ENCODE data around the gene STARD13. TPM values are rescaled to one million over a fixed set of nuclear protein-coding genes. Genes with fewer than 3 reads are reported as not detected.

The STARD13 gene
- total RNA-seq, 2 experiments from 2014 or later, result 0.30 to 0.31 TPM

GRCh38 chr13:33299626-33300025 is 14.1 kb upstream of the STARD13 start:
- DNase-seq, result no peak
- Mint-ChIP-seq H3K4me1 (ENCODE audit: low read depth) (no peaks in the 10 kb centered on the region), H3K9me3 (no peaks in the 10 kb centered on the region), H3K36me3 (ENCODE audit: low read depth) (no peaks in the 10 kb centered on the region), H3K27ac (no peak overlapping the region), H3K4me3 (no peak overlapping the region), H3K27me3 (ENCODE audit: low read depth) (peaks cover 17% of the 10 kb centered on the region)
- intact Hi-C loops (cut with micrococcal nuclease), result no loop called here
- CTCF ChIA-PET, result interaction anchor here (1.6 kb wide), 1 partner anchor 15 kb away, joined by 3 read pairs; no protein-coding TSS in a partner anchor

GRCh38 chr13:33296793-33297425 is 11.4 kb upstream of the STARD13 start:
- peaks cover 15% of the 10 kb centered on the region for H3K27me3 Mint-ChIP-seq (ENCODE audit: low read depth)
- H3K27ac Mint-ChIP-seq, result no peak overlapping the region
- H3K9me3 Mint-ChIP-seq, result no peaks in the 10 kb centered on the region
- H3K4me1 Mint-ChIP-seq (ENCODE audit: low read depth), result peaks cover 2% of the 10 kb centered on the region
- no peaks in the 10 kb centered on the region for H3K36me3 Mint-ChIP-seq (ENCODE audit: low read depth)
- H3K4me3 Mint-ChIP-seq, result no peak overlapping the region
- CTCF ChIA-PET, result no interaction called here
- intact Hi-C loops (cut with micrococcal nuclease), result no loop called here
- DNase-seq, result no peak

- Mint-ChIP-seq H3K9me3 (no peaks in the 10 kb centered on the region), H3K36me3 (ENCODE audit: low read depth) (no peaks in the 10 kb centered on the region), H3K27ac (no peak overlapping the region), H3K4me1 (ENCODE audit: low read depth) (peaks cover 2% of the 10 kb centered on the region), H3K4me3 (no peak overlapping the region), H3K27me3 (ENCODE audit: low read depth) (peaks cover 28% of the 10 kb centered on the region)
- CTCF ChIA-PET, result no interaction called here
- intact Hi-C loops (cut with micrococcal nuclease), result no loop called here
- no peak for DNase-seq
Measured at GRCh38 chr13:33292712-33293111, 7.2 kb upstream of the STARD13 start.

DNA sequence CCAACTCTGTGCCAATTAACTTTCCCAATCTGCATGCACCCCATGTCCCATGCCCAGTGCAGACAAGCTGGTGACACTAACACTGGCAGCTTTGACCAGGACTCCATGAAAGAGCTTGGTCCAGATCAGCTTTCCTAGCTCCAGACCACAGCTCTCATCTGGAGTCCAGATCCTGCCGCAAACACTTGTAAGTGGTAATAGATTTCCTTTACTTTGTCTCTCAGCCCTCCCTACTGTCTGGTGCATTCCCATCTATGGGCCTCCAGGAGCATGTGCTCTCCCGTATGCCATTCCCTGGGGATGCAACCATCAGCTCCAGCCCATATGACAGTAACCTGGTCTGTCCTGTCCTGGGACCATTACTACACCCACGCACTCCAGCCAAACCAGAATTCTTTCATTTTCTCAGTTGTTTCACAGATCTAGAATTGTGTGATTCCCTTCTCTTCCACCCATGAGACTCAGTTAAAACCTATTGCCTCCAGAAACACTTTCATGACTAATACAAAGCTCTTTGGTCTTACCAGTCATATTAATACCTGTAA is 4.9 kb upstream of the STARD13 start:
- Mint-ChIP-seq H3K4me3 (no peak overlapping the region), H3K4me1 (ENCODE audit: low read depth) (peaks cover 9% of the 10 kb centered on the region), H3K36me3 (ENCODE audit: low read depth) (no peaks in the 10 kb centered on the region), H3K27ac (no peak overlapping the region), H3K9me3 (no peaks in the 10 kb centered on the region), H3K27me3 (ENCODE audit: low read depth) (peaks cover 37% of the 10 kb centered on the region)
- CTCF ChIA-PET, result no interaction called here
- intact Hi-C loops (cut with micrococcal nuclease), result no loop called here
- DNase-seq, result no peak

- Mint-ChIP-seq H3K4me3 (no peak overlapping the region), H3K36me3 (ENCODE audit: low read depth) (no peaks in the 10 kb centered on the region), H3K27ac (no peak overlapping the region), H3K27me3 (ENCODE audit: low read depth) (peaks cover 42% of the 10 kb centered on the region), H3K9me3 (no peaks in the 10 kb centered on the region), H3K4me1 (ENCODE audit: low read depth) (peaks cover 14% of the 10 kb centered on the region)
- CTCF ChIA-PET, result no interaction called here
- intact Hi-C loops (cut with micrococcal nuclease), result no loop called here
- no peak for DNase-seq
Measured at GRCh38 chr13:33289966-33290365, 4.4 kb upstream of the STARD13 start.

GRCh38 chr13:33287142-33287882 is 1.8 kb upstream of the STARD13 start:
- Mint-ChIP-seq H3K27ac (no peak overlapping the region), H3K36me3 (ENCODE audit: low read depth) (no peaks in the 10 kb centered on the region), H3K9me3 (no peaks in the 10 kb centered on the region), H3K4me1 (ENCODE audit: low read depth) (peaks cover 14% of the 10 kb centered on the region), H3K4me3 (no peak overlapping the region), H3K27me3 (ENCODE audit: low read depth) (peaks cover 48% of the 10 kb centered on the region)
- CTCF ChIA-PET, result no interaction called here
- no peak for DNase-seq
- intact Hi-C loops (cut with micrococcal nuclease), result no loop called here

DNA sequence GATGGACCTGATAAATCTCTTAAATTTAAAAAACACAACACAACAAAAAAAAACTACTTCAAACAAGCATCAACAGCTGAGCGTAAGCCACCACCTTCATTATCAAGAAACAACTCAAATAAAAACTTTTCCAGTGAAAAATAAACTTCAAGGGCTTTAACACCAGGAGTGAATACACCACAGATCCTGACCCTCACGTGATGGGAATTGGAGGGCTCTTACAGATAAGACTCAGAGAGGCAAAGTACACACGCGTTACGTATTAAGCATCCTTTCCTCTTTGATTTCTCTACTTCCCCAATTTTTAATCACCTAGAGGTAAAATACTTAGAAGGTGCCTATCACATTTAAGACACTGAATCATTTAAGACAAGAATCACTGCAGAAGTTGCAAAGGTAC is 573 bp upstream of the STARD13 start:
- DNase-seq, result no peak
- no peaks in the 10 kb centered on the region for H3K9me3 Mint-ChIP-seq
- H3K36me3 Mint-ChIP-seq (ENCODE audit: low read depth), result no peaks in the 10 kb centered on the region
- no peak overlapping the region for H3K27ac Mint-ChIP-seq
- H3K4me3 Mint-ChIP-seq, result peak overlapping the region; percentile 73
- H3K27me3 Mint-ChIP-seq (ENCODE audit: low read depth), result peaks cover 55% of the 10 kb centered on the region
- peaks cover 14% of the 10 kb centered on the region for H3K4me1 Mint-ChIP-seq (ENCODE audit: low read depth)
- CTCF ChIA-PET, result no interaction called here
- intact Hi-C loops (cut with micrococcal nuclease), result no loop called here

DNA sequence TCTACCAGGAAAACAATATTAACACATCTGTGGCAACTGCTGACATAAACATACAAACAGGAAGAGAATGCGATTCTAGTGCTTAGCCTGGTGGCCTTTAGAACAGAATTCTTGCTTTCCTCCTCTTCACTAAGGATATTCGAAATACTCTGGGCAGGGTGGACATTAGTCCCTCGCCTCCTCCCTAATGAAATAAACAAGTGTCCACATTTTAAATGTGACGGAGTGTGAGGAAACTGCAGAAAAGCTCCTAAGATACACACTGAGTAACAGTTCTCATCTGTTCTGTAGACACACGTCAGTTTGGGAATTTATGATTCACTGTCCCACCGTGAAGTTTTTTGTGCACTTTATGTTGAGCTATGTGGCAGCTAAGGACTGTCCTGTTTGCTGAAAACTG is 639 bp downstream of the STARD13 start:
- H3K4me1 Mint-ChIP-seq (ENCODE audit: low read depth), result peaks cover 14% of the 10 kb centered on the region
- no peak overlapping the region for H3K27ac Mint-ChIP-seq
- peak overlapping the region; percentile 73 for H3K4me3 Mint-ChIP-seq
- peaks cover 50% of the 10 kb centered on the region for H3K27me3 Mint-ChIP-seq (ENCODE audit: low read depth)
- intact Hi-C loops (cut with micrococcal nuclease), result loop anchor here (1.0 kb wide), 1 partner anchor 257 kb away; no protein-coding TSS in a partner anchor
- DNase-seq, result no peak
- CTCF ChIA-PET, result interaction anchor here (0.9 to 1.0 kb wide), 2 partner anchors 14 to 459 kb away, joined by 3 read pairs; no protein-coding TSS in a partner anchor
- H3K9me3 Mint-ChIP-seq, result no peaks in the 10 kb centered on the region
- H3K36me3 Mint-ChIP-seq (ENCODE audit: low read depth), result no peaks in the 10 kb centered on the region

- DNase-seq, result no peak
Measured at GRCh38 chr13:33284031-33284430, 1.5 kb downstream of the STARD13 start.

GRCh38 chr13:33283195-33283911 is 2.2 kb downstream of the STARD13 start:
- H3K27ac Mint-ChIP-seq, result no peak overlapping the region
- no peaks in the 10 kb centered on the region for H3K9me3 Mint-ChIP-seq
- H3K36me3 Mint-ChIP-seq (ENCODE audit: low read depth), result no peaks in the 10 kb centered on the region
- no peak overlapping the region for H3K4me3 Mint-ChIP-seq
- H3K27me3 Mint-ChIP-seq (ENCODE audit: low read depth), result peaks cover 46% of the 10 kb centered on the region
- intact Hi-C loops (cut with micrococcal nuclease), result no loop called here
- H3K4me1 Mint-ChIP-seq (ENCODE audit: low read depth), result peaks cover 14% of the 10 kb centered on the region
- CTCF ChIA-PET, result no interaction called here
- no peak for DNase-seq

More at GRCh38 chr13:33284031-33284430, 1.5 kb downstream of the STARD13 start:
- Mint-ChIP-seq H3K4me3 (no peak overlapping the region), H3K36me3 (ENCODE audit: low read depth) (no peaks in the 10 kb centered on the region), H3K9me3 (no peaks in the 10 kb centered on the region), H3K27ac (no peak overlapping the region), H3K27me3 (ENCODE audit: low read depth) (peaks cover 46% of the 10 kb centered on the region), H3K4me1 (ENCODE audit: low read depth) (peaks cover 14% of the 10 kb centered on the region)
- intact Hi-C loops (cut with micrococcal nuclease), result no loop called here
- CTCF ChIA-PET, result no interaction called here

GRCh38 chr13:33281951-33282595 is 3.5 kb downstream of the STARD13 start:
- CTCF ChIA-PET, result interaction anchor here (0.7 kb wide), 1 partner anchor 33 kb away, joined by 3 read pairs; no protein-coding TSS in a partner anchor
- peaks cover 14% of the 10 kb centered on the region for H3K4me1 Mint-ChIP-seq (ENCODE audit: low read depth)
- H3K4me3 Mint-ChIP-seq, result no peak overlapping the region
- no peaks in the 10 kb centered on the region for H3K9me3 Mint-ChIP-seq
- DNase-seq, result no peak
- H3K27ac Mint-ChIP-seq, result no peak overlapping the region
- H3K36me3 Mint-ChIP-seq (ENCODE audit: low read depth), result no peaks in the 10 kb centered on the region
- peaks cover 38% of the 10 kb centered on the region for H3K27me3 Mint-ChIP-seq (ENCODE audit: low read depth)
- intact Hi-C loops (cut with micrococcal nuclease), result no loop called here

GRCh38 chr13:33280923-33281322 is 4.6 kb downstream of the STARD13 start:
- Mint-ChIP-seq H3K4me1 (ENCODE audit: low read depth) (peaks cover 12% of the 10 kb centered on the region), H3K4me3 (no peak overlapping the region), H3K27ac (no peak overlapping the region), H3K36me3 (ENCODE audit: low read depth) (no peaks in the 10 kb centered on the region), H3K27me3 (ENCODE audit: low read depth) (peaks cover 31% of the 10 kb centered on the region), H3K9me3 (no peaks in the 10 kb centered on the region)
- no peak for DNase-seq
- intact Hi-C loops (cut with micrococcal nuclease), result no loop called here
- CTCF ChIA-PET, result no interaction called here
